GM18520 (cell line): ENCODE results near the gene HS3ST4.

Experiments
- ATAC-seq: cut with Tn5 transposase; IDR thresholded peaks from one replicate; pipeline ENCODE4 v1.9.1; 2021; ENCODE audit not compliant: unreplicated experiment

The HS3ST4 gene

DNA sequence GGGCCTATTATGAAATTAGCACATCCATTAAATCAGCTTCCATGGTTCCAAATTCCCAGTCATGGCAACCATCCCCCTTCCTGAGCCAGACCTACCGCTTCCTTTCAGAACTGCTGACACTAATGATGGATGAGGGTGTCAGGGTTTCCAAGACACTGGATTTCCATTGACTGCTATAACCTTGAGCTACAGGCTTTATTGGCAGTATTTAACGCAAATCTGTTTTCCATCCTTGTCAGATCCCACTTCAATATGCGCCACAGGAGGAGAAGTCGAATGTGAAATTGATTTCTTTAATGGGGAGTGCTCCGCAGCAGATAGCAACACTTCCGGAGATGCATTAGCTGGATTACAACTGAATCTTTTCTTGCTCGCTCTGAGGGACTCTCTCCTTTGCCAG lies 197.1 kb downstream of the HS3ST4 start:
- no peak for ATAC-seq

DNA sequence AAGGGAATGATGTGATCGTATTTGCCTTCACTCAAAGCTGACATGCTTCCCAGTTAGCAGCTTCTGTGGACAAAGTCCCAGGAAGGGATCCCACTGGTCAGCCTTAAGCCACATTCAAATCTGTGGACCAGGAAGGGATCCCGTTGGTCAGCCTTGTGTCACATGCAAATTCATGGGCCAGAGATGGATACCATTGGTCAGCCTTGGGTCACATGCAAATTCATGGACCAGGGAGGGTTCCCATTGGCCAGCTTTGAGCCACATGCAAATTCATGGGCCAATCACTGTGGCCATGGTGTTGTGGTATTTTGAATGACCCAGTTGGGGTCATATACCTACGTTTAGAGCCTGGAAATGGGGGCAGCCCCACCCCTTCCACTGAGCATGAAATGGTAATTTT lies 201.6 kb downstream of the HS3ST4 start:
- ATAC-seq: no peak

DNA sequence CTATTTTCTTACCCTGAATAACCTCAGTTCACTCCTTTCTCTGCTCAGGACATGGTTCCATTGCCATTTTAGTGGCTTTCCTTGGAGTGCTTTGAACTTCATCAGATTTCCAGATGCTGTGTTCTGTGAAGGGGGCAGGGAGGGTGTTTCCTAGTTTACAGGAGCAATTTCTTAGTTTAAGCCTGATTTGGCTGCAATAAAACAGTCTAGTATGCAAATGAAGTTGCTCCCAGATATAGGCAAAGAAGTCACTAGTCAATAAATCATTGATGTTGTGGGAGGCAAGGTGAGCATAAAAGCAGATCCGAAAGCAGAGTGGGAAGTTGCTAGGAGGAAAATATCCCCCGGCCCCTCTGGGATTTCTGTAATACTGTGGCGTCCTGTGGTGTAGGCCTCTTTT lies 202.3 kb downstream of the HS3ST4 start:
- ATAC-seq: no peak

DNA sequence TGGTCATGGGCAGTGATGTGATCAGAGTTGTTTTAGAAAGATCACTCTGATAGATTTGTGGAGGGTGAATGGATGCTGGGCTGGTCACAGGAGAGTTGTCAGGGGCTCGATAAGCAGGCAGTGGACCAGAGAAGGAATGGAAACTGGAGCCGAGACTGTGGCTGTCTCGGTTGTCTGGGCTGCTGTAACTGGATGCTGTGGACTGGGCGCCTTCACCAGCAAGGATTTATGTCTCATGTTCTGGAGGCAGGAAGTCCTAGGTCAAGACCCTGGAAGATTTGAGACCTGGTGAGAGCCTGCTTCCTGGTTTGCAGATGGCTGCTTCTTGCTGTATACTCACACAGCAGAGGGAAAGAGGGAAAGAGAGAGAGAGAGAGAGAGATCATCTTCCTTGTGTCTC lies 203.6 kb downstream of the HS3ST4 start:
- no peak for ATAC-seq

DNA sequence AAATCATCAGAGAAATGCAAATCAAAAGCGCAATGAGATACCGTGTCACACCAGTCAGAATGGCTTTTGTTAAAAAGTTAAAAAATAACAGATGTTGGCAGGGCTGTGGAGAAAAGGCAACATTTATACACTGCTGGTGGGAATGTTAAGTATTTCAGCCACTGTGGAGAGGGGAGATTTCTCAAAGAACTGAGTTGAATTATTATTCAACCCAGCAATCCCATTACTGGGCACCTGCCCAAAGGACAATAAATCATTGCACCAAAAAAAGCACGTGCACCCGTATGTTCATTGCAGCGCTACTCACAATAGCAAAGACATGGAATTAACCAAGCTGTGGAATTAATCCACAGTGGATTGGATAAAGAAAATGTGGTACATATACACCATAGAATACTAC lies 204.7 kb downstream of the HS3ST4 start:
- ATAC-seq: no peak

DNA sequence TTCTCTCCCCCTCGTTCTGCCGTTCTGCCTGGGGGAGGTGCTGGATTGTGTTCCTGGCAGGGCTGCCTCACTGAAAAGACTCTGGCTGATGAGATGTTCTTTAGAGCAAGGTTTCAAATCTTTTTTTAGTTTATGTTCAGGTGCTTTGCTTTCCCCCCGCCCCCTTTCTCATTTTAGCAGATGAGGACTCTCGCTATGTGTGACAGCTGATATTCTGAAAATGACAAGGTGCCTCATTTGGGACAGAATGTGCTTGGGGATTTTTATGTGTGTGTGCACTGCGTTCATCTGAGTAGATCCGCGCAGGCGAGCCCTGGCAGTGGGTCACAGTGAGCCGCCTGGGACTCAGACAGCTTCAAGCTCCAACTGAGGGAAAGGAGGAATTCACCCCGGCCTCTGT lies 205.9 kb downstream of the HS3ST4 start:
- ATAC-seq: no peak

DNA sequence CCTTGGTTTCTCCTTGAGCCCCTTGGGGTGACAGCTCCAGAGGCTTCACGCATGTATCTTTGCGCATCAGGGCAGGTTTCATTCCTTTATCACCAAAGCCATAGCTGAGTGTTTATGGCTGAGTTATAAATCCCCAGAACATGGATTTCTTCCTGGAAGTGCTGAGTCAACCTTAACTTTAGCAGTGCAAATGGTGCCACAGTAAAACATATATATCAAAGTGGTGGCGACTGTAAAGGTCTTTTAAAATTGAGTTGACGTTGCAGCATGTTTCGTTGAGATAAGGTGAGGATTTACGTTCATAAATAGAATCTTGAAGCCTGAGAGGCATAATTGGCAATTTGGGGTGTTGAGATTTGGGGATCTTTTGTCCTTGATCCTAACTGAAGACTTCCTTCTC lies 214.1 kb downstream of the HS3ST4 start:
- no peak for ATAC-seq

DNA sequence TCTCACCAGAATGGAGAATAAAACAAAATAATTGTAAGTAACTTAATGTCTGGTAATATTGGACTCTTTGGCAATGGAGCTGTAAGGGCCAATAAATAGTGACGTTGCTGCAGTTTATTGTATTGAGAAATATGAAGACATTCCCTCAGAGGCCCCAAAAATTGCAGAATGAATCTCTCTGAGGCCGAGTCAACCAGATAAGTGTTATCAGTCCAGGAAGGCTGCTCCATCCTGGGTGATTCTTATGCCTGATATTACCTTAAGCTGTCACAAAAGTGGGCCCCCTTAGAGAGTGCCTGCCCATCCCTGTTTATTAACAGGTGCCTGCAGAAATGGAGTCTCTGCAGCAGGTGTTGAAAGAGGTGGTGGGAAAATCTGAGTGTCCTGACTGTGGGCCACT lies 219.2 kb downstream of the HS3ST4 start:
- no peak for ATAC-seq

DNA sequence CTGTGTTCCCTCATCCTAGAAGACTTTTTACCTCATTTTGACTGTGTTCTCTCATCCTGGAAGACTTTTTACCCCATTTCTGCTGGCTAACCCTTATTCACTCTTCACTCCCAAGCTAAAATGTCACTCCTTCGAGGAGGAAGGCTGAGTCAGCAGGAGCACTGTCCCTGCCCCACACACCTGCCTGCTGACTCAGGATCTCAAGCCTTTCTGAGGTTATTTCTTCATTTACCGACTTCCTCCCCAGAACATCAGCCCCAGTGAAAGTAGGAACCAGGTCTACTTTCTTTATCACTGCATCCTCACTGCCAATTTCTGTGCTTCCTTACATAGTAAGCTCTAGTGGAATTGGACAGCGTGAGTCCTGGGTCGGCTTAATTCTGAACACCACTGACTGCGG lies 220.6 kb downstream of the HS3ST4 start:
- ATAC-seq: no peak

DNA sequence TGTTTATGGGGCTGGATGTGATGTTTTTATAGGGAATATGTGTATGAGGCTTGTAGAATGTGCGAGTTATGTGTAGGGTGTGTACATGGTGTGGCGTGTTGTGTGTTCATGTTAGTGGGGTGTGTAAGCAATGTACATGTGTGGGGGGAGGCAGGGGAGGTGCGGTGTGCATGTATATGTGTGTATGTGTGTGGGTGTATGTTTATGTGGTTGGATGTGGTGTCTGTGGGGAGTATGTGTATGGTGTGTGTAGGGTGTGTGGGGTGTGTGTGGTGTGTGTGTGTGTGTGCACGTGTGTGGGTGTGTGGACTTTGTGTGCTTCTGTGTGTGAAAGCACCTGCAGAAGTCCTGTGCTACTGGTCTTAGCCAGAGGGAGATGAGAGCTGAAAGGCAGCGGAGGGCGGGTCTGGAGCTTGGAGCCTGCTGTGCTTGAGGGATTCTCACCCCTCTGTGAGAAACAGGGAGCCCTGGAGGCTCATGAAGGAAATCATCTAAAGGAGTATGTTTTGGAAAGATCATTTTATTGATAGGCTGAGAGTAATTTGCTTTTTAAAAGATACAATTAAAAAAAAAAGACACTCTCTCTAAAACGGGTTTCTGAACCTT lies 222.7 kb downstream of the HS3ST4 start:
- no peak for ATAC-seq

DNA sequence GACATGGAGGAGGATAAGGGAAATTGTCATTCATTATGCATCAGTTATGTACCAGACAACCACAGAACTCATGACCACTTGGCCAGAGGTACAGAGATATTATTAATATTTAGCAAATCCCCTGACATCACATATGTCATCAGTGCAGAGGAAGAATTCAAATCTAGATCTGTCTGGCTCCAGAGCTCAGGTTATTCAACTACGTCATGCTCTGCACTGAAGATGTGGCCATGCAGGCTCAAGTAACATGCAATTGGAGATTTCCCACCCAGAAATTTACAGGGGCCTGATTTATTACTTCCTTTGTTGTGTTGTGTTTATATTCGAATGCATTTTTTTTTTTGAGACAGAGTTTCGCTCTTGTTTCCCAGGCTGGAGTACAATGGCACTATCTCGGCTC lies 224.3 kb downstream of the HS3ST4 start:
- ATAC-seq: no peak

DNA sequence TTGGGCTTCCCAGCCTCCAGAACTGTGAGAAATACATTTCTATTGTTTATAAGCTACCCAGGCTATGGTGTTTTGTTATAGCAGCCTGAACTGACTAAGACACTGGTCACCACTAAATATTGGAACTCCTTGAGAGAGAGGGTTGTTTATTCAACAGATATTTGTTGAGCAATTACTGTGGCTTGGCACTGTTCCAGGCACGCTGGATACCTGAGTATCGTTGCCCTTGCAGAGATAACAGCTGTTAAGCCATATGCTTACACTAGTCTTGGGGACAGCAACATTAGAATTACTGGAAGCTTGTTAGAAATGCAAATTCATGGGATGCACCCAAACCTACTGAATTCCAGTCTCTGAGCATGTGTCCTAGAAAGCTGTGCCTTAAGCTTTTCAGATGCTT lies 230.7 kb downstream of the HS3ST4 start:
- ATAC-seq: no peak

DNA sequence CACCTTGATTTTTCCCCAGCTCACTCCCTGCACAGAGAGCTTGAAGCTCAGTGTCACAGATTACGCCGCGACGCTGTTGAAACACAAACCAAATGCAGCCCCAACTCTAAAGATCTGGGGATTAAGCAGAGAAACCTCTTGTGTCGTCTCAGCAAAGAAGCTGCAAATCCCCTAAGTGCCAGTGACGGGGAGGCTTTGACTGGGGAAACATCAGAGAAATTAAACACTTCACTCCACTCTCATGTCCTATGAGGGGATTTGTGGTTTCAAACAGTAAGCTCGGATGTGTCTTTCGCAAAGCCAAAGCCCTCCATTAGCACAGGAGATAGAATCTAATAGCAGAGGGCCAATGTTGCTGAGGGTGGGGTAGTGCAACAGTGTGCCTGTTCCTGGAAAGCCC lies 233.7 kb downstream of the HS3ST4 start:
- no peak for ATAC-seq

DNA sequence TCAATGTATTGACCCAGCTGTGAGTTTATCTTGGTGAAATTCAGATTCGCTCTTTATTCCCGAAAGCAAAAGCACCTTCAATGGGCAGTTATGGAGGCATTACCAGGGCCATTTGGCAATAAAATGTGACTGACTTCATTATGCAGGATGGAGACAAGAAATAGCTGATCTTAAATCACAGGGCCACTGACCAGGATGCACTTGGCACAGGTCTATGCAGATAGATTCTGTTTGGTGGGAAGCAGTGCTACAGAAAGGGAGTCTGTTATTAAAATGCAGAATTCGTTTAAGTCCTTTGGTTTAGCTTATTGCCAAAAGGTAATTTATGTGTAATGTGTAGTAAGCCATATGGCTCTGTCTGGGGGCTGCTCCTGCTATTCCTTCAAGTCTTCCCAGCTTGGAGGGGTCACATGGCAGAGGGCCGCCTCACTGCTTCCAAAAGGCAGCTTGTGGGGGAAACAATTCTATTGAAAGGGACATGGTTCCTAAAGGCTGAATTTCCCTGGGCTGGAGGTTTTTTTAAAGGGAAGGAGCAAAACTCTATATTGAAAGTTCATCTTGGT lies 239.8 kb downstream of the HS3ST4 start:
- ATAC-seq: no peak

DNA sequence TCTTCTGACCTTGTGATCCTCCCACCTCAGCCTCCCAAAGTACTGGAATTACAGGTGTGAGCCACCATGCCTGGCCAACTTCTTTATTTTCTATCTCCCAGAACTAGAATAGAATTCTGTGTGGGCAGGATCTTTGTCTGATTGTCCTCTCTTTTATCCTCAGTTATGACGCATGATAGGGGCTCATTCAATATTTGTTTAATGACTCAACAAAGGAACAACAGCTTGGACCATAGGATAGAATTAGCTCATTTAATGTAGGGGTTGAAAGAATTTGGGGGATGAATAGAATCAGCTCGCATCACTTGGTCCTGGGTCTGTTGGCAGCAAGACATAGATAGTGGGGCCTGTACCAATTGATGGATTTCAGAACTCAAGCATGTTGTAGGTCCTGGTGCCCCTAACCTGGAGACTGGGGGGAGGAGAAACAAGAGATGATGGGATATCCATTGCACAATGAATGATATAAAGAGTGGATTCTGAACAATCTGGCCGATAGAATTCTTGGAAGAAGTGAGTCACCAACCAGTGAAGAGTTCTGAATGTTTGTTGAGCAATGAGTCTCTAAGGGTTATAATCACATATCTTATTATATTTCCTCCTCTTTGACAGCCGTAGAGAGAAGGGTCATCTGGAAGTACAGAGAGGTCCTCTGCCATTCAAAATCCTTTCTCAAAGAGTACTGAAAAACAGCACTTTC lies 250.2 kb downstream of the HS3ST4 start:
- ATAC-seq: no peak

DNA sequence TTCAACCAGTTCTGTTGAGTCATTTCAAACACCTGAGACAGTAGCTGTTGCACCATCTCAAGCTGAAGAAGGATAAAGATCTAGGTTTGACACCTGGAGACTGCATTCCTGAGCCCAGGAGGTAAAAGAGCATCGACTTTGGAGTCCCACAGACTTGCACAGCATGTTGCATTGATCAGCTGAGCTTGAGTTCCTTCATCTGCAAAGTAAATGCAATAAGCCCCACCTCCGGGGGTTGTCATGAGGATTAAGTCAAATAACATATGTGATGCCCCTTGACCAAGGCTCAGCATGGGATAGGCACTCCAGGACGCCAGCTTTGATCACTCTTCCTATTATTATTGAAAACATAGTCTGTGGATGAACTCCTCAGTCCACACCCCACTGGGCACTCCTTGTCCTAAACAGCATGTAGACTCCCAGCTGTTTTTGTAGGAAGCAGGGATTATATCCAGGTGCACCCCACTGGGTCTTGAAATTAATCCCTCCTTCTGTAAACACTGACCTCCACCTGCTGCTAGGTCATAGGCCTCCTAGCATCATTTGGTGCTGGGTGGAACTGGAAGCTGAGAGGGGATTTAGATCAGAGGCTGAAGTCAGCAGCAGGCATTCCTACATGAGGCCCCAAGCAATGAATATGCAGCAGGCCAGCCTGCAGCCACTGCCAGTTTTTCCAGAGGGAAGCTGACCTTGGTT lies 259.0 kb downstream of the HS3ST4 start:
- no peak for ATAC-seq

DNA sequence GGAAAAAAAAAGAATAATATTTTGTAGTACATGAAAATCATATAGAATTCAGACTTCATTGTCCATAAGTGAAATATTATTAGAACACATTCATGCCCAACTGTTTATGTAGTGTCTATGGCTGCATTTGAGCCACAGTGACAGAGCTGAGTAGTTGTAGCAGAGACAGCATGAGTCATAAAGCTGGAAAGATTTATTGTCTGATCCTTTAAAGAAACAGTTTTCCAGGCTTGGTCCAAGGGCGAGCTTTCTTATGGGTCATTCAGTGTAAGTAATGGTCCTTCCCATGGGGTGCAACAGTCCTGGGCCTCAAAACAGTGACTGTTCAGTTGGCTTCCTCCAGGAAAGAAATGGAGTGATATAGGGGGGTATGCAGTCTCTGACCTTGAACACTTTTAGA lies 260.2 kb downstream of the HS3ST4 start:
- no peak for ATAC-seq

DNA sequence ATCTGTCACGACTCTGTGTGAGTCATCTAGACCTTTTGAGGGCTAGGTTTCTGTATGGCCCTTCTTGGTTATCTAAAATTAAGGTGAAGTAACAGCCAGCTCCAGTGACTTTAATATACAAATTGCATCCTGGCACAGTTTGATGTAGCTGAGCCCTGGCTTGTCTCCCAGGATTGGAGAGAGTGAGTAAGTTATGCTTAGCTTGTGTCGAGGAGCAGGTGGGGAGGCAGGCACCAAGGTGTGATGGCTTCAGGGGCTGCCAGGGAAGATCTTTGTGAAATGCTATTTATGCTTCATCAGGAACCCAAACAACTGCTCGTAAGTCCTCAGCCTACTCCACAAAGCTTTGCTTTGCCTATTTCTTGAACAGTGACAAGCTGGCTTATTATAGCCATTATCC lies 261.2 kb downstream of the HS3ST4 start:
- no peak for ATAC-seq

DNA sequence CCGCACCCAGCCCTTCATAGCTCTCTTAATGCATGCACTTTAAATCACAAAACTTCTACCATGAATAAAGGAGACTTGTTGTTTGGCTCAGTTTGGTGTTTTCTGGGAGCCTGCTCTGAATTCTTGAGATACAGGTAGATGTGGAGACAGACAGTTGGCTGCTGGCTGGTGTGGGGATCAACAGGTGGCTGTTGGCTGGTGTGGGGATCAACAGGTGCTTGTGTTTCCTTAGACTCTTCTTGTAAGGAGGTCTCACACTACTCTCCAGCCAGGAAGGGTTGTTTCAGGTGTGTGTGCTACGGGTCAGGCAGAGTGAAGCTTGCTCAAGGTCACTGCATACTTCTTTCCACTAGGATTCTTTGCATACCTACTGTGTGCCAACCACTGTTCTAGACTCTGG lies 265.9 kb downstream of the HS3ST4 start:
- ATAC-seq: no peak

DNA sequence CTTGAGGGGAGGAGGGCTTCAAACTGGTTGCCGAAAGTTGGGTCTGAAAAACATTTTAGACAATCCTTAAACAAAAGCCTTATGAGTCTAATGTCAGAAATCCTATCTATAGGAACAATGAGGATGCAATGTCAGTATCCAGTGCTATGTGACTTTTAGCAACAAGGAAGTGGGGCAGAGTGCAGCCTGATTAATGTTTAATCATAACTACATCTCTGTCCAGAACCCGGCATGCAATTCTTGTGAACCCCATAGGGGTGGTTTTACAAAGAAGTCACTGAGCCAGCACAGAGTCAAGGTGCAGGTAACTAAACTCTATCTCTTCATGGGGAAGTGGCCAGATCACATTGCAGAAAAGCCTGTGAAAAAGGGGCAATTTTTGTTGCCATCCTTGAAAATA lies 267.5 kb downstream of the HS3ST4 start:
- ATAC-seq: no peak

DNA sequence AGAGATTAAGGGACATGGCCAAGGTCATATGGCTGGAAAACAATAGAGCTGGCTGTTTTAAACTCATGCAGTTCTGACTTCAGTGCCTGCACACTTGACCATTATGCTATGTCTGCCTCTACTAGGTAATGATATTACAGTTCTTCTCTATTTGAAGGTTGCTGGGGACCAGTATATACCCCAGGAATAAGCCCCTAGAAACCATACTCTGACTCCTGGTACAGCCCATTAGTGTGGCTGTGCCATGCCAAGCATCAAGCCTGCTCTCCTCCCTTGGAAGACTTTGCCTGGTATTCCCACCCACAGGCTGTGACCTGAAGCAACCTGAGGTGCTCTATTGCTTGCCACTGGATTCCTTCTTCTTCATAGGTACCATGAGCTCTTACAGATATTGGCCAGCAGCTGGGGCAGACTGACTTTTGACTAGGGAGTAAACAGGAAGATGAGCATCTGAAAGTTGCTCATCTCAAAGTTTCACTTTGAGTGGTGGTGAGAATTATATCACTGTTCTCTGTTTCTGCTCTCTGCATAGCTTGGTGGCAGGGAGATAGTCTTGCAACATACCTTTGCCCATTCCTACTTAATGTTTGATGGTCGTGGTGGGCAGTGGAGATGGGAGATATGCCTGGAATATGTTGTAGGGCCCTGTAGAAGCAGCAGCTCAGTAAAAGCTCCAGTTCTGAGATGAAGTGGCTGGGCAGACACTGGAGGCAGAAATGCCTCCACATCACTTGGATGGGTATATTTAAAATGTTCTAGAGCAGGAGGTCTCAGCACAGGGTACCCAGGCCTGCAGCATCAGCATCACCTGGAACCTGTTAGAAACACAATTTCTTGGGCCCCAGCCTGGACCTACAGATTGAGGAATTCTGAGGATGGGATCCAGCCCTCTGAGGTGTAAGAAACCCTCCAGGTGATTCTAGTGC lies 274.7 kb downstream of the HS3ST4 start:
- peak; percentile 90 for ATAC-seq
